GM21526 (cell line): ENCODE measurements around the gene GNG2.

Source experiments
- ATAC-seq: cut with Tn5 transposase; IDR thresholded peaks from one replicate; pipeline ENCODE4 v1.9.1; 2021; ENCODE audit warnings: moderate library complexity; ENCODE audit not compliant: unreplicated experiment, low FRiP score

The GNG2 gene

DNA sequence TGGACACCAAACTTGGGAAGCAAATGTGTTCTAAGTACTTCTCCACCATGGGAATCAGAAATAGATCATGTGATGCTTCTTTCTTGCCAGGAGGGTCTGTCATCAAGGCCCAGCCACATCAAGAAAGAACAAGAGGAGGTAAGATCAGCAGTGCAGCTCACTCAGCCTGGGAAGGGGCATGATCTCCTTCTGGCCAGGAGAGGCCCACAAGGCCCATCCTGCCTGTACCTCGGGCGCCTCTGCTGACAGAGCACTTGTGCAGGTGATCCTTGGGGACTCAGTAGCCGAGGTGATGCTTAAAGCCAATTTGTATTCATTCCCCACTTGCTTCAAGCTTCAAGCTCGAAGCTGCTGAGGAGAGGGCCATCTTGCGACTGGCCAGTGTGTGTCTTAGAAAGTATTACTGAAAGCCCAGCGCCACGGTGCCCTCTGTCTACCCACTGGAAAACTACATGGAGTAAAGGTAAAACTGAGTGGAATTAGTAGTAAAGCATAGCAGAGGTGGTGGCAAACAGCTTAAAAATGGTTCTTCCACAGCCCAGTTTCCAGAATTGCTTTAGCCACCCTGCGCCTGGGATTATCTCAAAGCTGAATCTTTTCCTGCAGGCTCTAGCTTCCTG, 155.1 kb downstream of the GNG2 start:
- ATAC-seq, result no peak

- no peak for ATAC-seq
These were observed 157.8 kb downstream of the GNG2 start for GRCh38 chr14:52018252-52018651.

DNA sequence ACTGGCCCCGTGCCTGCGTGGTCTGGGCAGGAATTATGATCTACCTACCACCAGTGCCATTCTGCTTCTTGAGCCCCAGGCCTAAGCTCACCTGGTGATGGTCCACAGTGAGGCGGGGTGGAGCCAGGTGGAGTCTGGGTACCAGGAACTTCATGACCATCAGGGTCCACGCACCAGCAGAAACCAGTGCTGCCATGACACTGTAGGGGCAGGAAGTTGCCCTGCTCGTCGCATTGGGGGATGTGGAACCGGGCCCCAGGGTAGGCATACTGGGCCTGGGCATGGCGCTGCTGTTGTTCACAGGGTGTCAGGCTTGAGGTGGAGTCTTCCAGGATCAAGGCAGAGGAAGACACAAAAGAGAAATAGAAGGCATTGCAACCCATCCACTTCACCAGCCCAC, 158.6 kb downstream of the GNG2 start:
- ATAC-seq, result no peak
